ENCODE results near the gene GSTM2.

GSTM2 gene

GRCh38 chr1:109667452-109668122 is at the start of gene GSTM2:
GSTM2 (plus strand) TSS chr1:109668057; CDS start chr1:109668116, 59 bp downstream.
- H3K4me3 ChIP-seq (ENCODE audit: low read length): peak within 1 kb of the TSS; percentile 28
- no peak for TF ChIP-seq CTCF (IDR thresholded peaks at IDR 0.05; ENCODE audit: insufficient read depth, low read depth, low read length, missing control alignments)
- DNase-seq (ENCODE audit: low read depth): peak; percentile 72

- H3K4me3 ChIP-seq (ENCODE audit: low read length): peak overlapping the region; percentile 86
- no peak for TF ChIP-seq CTCF (IDR thresholded peaks at IDR 0.05; ENCODE audit: insufficient read depth, low read depth, low read length, missing control alignments)
- no peak for DNase-seq (ENCODE audit: low read depth)
Measured at GRCh38 chr1:109618661-109619575, 48.9 kb upstream of the GSTM2 start.

- no peak for TF ChIP-seq CTCF (IDR thresholded peaks at IDR 0.05; ENCODE audit: insufficient read depth, low read depth, low read length, missing control alignments)
- H3K4me3 ChIP-seq (ENCODE audit: low read length): peak within 1 kb of the TSS; percentile 86
- DNase-seq (ENCODE audit: low read depth): peak; percentile 71
Measured at GRCh38 chr1:109619576-109620400, 48.1 kb upstream of the GSTM2 start, which contains the start of the genes AMPD2 and GNAT2. AMPD2 (plus strand) TSS chr1:109619837; CDS start chr1:109621176, 1,339 bp downstream. GNAT2 (minus strand) TSS chr1:109619616; CDS start chr1:109612870, 6,746 bp downstream.

GRCh38 chr1:109620401-109620791 is 47.5 kb upstream of the GSTM2 start:
- DNase-seq (ENCODE audit: low read depth): peak; percentile 30
- no peak for TF ChIP-seq CTCF (IDR thresholded peaks at IDR 0.05; ENCODE audit: insufficient read depth, low read depth, low read length, missing control alignments)
- peak overlapping the region; percentile 86 for H3K4me3 ChIP-seq (ENCODE audit: low read length)

- TF ChIP-seq CTCF (IDR thresholded peaks at IDR 0.05; ENCODE audit: insufficient read depth, low read depth, low read length, missing control alignments): no peak
- peak overlapping the region; percentile 86 for H3K4me3 ChIP-seq (ENCODE audit: low read length)
- peak; percentile 85 for DNase-seq (ENCODE audit: low read depth)
Measured at GRCh38 chr1:109620841-109621286, 47.0 kb upstream of the GSTM2 start.

- peak overlapping the region; percentile 86 for H3K4me3 ChIP-seq (ENCODE audit: low read length)
- DNase-seq (ENCODE audit: low read depth): no peak
- no peak for TF ChIP-seq CTCF (IDR thresholded peaks at IDR 0.05; ENCODE audit: insufficient read depth, low read depth, low read length, missing control alignments)
Measured at GRCh38 chr1:109621379-109622136, 46.3 kb upstream of the GSTM2 start.
